DOHH2 (cell line): Measurements from ENCODE around the gene DDR2.

ENCODE experiments used
- EZH2phosphoT487 ChIP-seq: fragments of 200-600 bp; sonication (generic); IDR thresholded peaks from 2 replicates; pipeline ENCODE4 v1.6.1; 2017; ENCODE audit warnings: borderline replicate concordance, mild to moderate bottlenecking, antibody characterized with exemption, low read length, moderate library complexity, mixed read lengths
- TF ChIP-seq, protein P1 (sequence below): fragments of 200-600 bp; sonication (generic); IDR thresholded peaks from one replicate; pipeline ENCODE4 v1.5.1; 2014; ENCODE audit warnings: antibody characterized with exemption, mild to moderate bottlenecking, low read depth, low read length; ENCODE audit not compliant: poor library complexity, severe bottlenecking

GRCh38 chr1:162704673-162705424 is 72.6 kb downstream of the DDR2 start:
- TF ChIP-seq, protein P1, sequence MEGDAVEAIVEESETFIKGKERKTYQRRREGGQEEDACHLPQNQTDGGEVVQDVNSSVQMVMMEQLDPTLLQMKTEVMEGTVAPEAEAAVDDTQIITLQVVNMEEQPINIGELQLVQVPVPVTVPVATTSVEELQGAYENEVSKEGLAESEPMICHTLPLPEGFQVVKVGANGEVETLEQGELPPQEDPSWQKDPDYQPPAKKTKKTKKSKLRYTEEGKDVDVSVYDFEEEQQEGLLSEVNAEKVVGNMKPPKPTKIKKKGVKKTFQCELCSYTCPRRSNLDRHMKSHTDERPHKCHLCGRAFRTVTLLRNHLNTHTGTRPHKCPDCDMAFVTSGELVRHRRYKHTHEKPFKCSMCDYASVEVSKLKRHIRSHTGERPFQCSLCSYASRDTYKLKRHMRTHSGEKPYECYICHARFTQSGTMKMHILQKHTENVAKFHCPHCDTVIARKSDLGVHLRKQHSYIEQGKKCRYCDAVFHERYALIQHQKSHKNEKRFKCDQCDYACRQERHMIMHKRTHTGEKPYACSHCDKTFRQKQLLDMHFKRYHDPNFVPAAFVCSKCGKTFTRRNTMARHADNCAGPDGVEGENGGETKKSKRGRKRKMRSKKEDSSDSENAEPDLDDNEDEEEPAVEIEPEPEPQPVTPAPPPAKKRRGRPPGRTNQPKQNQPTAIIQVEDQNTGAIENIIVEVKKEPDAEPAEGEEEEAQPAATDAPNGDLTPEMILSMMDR, result no peak
- no peak for TF ChIP-seq EZH2phosphoT487
